Measurements from ENCODE around the gene PRR19. TPM values are rescaled to one million over a fixed set of nuclear protein-coding genes. Genes with fewer than 3 reads are reported as not detected.

The PRR19 gene
- total RNA-seq, 6 donors from 2014 or later, result 0.40 to 1.4 (median 0.61) TPM; not detected in 3

GRCh38 chr19:42287017-42287826 is 14.7 kb upstream of the PRR19 start:
- TF ChIP-seq CTCF (IDR thresholded peaks at IDR 0.05) (no peak), POLR2A (IDR thresholded peaks at IDR 0.05) (no peak), EP300 (IDR thresholded peaks at IDR 0.05) (no peak), POLR2AphosphoS5 (IDR thresholded peaks at IDR 0.05) (no peak)
- Histone ChIP-seq H3K36me3 (peaks cover 20 to 56% (median 53%) of the 10 kb centered on the region in 4 donors), H3K27ac (peak overlapping the region; percentile 62 to 99 (median 81)), H3K27me3 (no peaks in the 10 kb centered on the region), H3K4me1 (peaks cover 27 to 38% (median 34%) of the 10 kb centered on the region in 4 donors), H3K4me3 (no peak overlapping the region), H3K9me3 (no peaks in the 10 kb centered on the region)
- ATAC-seq (ENCODE audit: low FRiP score in 2 of 2) (no peak), DNase-seq (peak in 1 of 2 donors; percentile 65)
- 91 to 94% methylated on average over 19 to 28 of the region's 30 CpGs for WGBS, 2 donors

- Histone ChIP-seq H3K9me3 (no peaks in the 10 kb centered on the region), H3K4me3 (no peak overlapping the region), H3K27me3 (no peaks in the 10 kb centered on the region), H3K36me3 (peaks cover 24 to 61% (median 59%) of the 10 kb centered on the region in 4 donors), H3K4me1 (peaks cover 22 to 32% (median 29%) of the 10 kb centered on the region in 4 donors), H3K27ac (no peak overlapping the region)
- TF ChIP-seq CTCF (IDR thresholded peaks at IDR 0.05), result no peak
- no peak for TF ChIP-seq EP300 (IDR thresholded peaks at IDR 0.05)
- TF ChIP-seq POLR2A (IDR thresholded peaks at IDR 0.05), result no peak
- no peak for TF ChIP-seq POLR2AphosphoS5 (IDR thresholded peaks at IDR 0.05)
- WGBS, 2 donors, result 89% methylated on average over 3 to 10 of the region's 10 CpGs
- ATAC-seq (ENCODE audit: low FRiP score in 2 of 2), result no peak
- DNase-seq, result no peak
Observed at GRCh38 chr19:42287827-42288107, 14.2 kb upstream of the PRR19 start.

- DNase-seq (no peak), ATAC-seq (ENCODE audit: low FRiP score in 2 of 2) (no peak)
- Histone ChIP-seq H3K27me3 (no peaks in the 10 kb centered on the region), H3K27ac (no peak overlapping the region), H3K36me3 (peaks cover 25 to 67% (median 65%) of the 10 kb centered on the region in 4 donors), H3K4me1 (peaks cover 16 to 26% (median 23%) of the 10 kb centered on the region in 4 donors), H3K4me3 (no peak overlapping the region), H3K9me3 (no peaks in the 10 kb centered on the region)
- TF ChIP-seq EP300 (IDR thresholded peaks at IDR 0.05), result no peak
- TF ChIP-seq CTCF (IDR thresholded peaks at IDR 0.05), result no peak
- no peak for TF ChIP-seq POLR2AphosphoS5 (IDR thresholded peaks at IDR 0.05)
- TF ChIP-seq POLR2A (IDR thresholded peaks at IDR 0.05), result no peak
- WGBS, 2 donors, result 72 to 77% methylated on average over 4 of the region's 4 CpGs
Observed at GRCh38 chr19:42288387-42288786, 13.5 kb upstream of the PRR19 start.

- no peaks in the 10 kb centered on the region for H3K27me3 ChIP-seq
- ATAC-seq (ENCODE audit: low FRiP score in 2 of 2) (no peak), DNase-seq (peak in 1 of 2 donors; percentile 77)
- no peak overlapping the region for H3K4me3 ChIP-seq
- 94 to 97% methylated on average over 11 to 22 of the region's 22 CpGs for whole genome bisulfite sequencing, 2 donors
- peaks cover 25 to 74% (median 71%) of the 10 kb centered on the region in 4 donors for H3K36me3 ChIP-seq
- H3K27ac ChIP-seq, result no peak overlapping the region
- TF ChIP-seq CTCF (IDR thresholded peaks at IDR 0.05) (no peak), POLR2AphosphoS5 (IDR thresholded peaks at IDR 0.05) (no peak), POLR2A (IDR thresholded peaks at IDR 0.05) (no peak), EP300 (IDR thresholded peaks at IDR 0.05) (no peak)
- H3K9me3 ChIP-seq, result no peaks in the 10 kb centered on the region
- peaks cover 15 to 25% (median 21%) of the 10 kb centered on the region in 4 donors for H3K4me1 ChIP-seq
Observed at GRCh38 chr19:42288881-42289555, 12.9 kb upstream of the PRR19 start.

Measured in upper lobe of left lung (tissue), 6 donors.